ENCODE data around the gene ELAVL3. TPM values are rescaled to one million over a fixed set of nuclear protein-coding genes. Genes with fewer than 3 reads are reported as not detected.

The ELAVL3 gene
- total and polyA plus RNA-seq, 2 donors from 2014 or later = 0.22 TPM; not detected in 1

GRCh38 chr19:11499890-11500420 is 19.1 kb upstream of the ELAVL3 start:
- H3K27ac ChIP-seq (ENCODE audit: low read depth in 2 of 2, low read length in 2 of 2) = no peak overlapping the region
- no peak overlapping the region for H3K4me3 ChIP-seq (ENCODE audit: low read length in 3 of 3)
- no peak for DNase-seq
- no peak for FAIRE-seq
- H3K4me1 ChIP-seq (ENCODE audit: control insufficient read depth in 2 of 3, insufficient read depth in 2 of 3, low read depth in 1 of 3, low read length in 3 of 3) = peaks cover 0 to 4% (median 0%) of the 10 kb centered on the region in 3 donors
- no peak for TF ChIP-seq CTCF (IDR thresholded peaks at IDR 0.05; ENCODE audit: borderline replicate concordance, extremely low read depth, insufficient read depth)
- H3K9me3 ChIP-seq (ENCODE audit: control insufficient read depth in 2 of 3, insufficient read depth in 1 of 3, low read length in 3 of 3) = no peaks in the 10 kb centered on the region
- H3K9ac ChIP-seq (ENCODE audit: low read length in 3 of 3) = no peak overlapping the region
- H3K36me3 ChIP-seq (ENCODE audit: control insufficient read depth in 2 of 3, insufficient read depth in 3 of 3, low read length in 3 of 3) = peaks cover 0 to 3% (median 0%) of the 10 kb centered on the region in 3 donors
- intact Hi-C loops (cut with DNase I) = no loop called here
- H3K27me3 ChIP-seq (ENCODE audit: control insufficient read depth, insufficient read depth, low read length) = no peaks in the 10 kb centered on the region

GRCh38 chr19:11499220-11499726 is 18.4 kb upstream of the ELAVL3 start:
- H3K27ac ChIP-seq (ENCODE audit: low read depth in 2 of 2, low read length in 2 of 2) = no peak overlapping the region
- no peak overlapping the region for H3K9ac ChIP-seq (ENCODE audit: low read length in 3 of 3)
- DNase-seq = no peak
- no peaks in the 10 kb centered on the region for H3K4me1 ChIP-seq (ENCODE audit: control insufficient read depth in 2 of 3, insufficient read depth in 2 of 3, low read depth in 1 of 3, low read length in 3 of 3)
- H3K36me3 ChIP-seq (ENCODE audit: control insufficient read depth in 2 of 3, insufficient read depth in 3 of 3, low read length in 3 of 3) = peaks cover 0 to 3% (median 0%) of the 10 kb centered on the region in 3 donors
- no peak overlapping the region for H3K4me3 ChIP-seq (ENCODE audit: low read length in 3 of 3)
- no peak for FAIRE-seq
- no peaks in the 10 kb centered on the region for H3K27me3 ChIP-seq (ENCODE audit: control insufficient read depth, insufficient read depth, low read length)
- no peak for TF ChIP-seq CTCF (IDR thresholded peaks at IDR 0.05; ENCODE audit: borderline replicate concordance, extremely low read depth, insufficient read depth)
- H3K9me3 ChIP-seq (ENCODE audit: control insufficient read depth in 2 of 3, insufficient read depth in 1 of 3, low read length in 3 of 3) = no peaks in the 10 kb centered on the region
- intact Hi-C loops (cut with DNase I) = no loop called here

GRCh38 chr19:11496391-11497163 is 15.7 kb upstream of the ELAVL3 start:
- TF ChIP-seq CTCF (IDR thresholded peaks at IDR 0.05; ENCODE audit: borderline replicate concordance, extremely low read depth, insufficient read depth) = peak; percentile 42
- intact Hi-C loops (cut with DNase I) = no loop called here
- H3K27ac ChIP-seq (ENCODE audit: low read depth in 2 of 2, low read length in 2 of 2) = no peak overlapping the region
- DNase-seq (peak in 4 of 5 donors; percentile 50 to 66 (median 60)), FAIRE-seq (no peak)
- no peaks in the 10 kb centered on the region for H3K27me3 ChIP-seq (ENCODE audit: control insufficient read depth, insufficient read depth, low read length)
- H3K9ac ChIP-seq (ENCODE audit: low read length in 3 of 3) = no peak overlapping the region
- H3K4me3 ChIP-seq (ENCODE audit: low read length in 3 of 3) = no peak overlapping the region
- no peaks in the 10 kb centered on the region for H3K9me3 ChIP-seq (ENCODE audit: control insufficient read depth in 2 of 3, insufficient read depth in 1 of 3, low read length in 3 of 3)
- H3K4me1 ChIP-seq (ENCODE audit: control insufficient read depth in 2 of 3, insufficient read depth in 2 of 3, low read depth in 1 of 3, low read length in 3 of 3) = no peaks in the 10 kb centered on the region
- peaks cover 0 to 3% (median 0%) of the 10 kb centered on the region in 3 donors for H3K36me3 ChIP-seq (ENCODE audit: control insufficient read depth in 2 of 3, insufficient read depth in 3 of 3, low read length in 3 of 3)

All from kidney (tissue), 14 donors.